ENCODE measurements around the gene PAPPA2.

The PAPPA2 gene

DNA sequence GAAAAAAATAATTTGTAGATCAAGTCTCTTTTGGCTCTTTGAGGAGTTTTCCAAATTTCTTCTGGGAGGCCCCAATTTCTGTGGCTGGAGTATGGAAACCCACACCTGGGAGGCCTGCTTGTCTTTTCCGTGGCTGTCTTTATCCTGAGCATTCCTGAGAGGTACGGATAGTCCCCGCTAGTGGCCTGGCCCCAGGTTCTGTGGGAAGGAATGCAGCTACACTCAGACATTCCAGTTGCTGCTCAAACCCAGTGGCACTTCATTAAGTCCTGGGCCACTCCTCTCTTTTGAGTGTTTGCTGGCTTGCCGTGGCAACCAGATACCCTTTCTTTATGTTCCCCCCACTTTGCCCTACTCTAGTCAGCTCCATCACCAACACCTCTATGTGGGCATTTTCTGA lies 391.1 kb downstream of the PAPPA2 start:
- TF ChIP-seq ZFX (IDR thresholded peaks at IDR 0.05): no peak
- TF ChIP-seq, protein P1, sequence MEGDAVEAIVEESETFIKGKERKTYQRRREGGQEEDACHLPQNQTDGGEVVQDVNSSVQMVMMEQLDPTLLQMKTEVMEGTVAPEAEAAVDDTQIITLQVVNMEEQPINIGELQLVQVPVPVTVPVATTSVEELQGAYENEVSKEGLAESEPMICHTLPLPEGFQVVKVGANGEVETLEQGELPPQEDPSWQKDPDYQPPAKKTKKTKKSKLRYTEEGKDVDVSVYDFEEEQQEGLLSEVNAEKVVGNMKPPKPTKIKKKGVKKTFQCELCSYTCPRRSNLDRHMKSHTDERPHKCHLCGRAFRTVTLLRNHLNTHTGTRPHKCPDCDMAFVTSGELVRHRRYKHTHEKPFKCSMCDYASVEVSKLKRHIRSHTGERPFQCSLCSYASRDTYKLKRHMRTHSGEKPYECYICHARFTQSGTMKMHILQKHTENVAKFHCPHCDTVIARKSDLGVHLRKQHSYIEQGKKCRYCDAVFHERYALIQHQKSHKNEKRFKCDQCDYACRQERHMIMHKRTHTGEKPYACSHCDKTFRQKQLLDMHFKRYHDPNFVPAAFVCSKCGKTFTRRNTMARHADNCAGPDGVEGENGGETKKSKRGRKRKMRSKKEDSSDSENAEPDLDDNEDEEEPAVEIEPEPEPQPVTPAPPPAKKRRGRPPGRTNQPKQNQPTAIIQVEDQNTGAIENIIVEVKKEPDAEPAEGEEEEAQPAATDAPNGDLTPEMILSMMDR (conservative IDR thresholded peaks at IDR 0.05): no peak
- no peak overlapping the region; the same call in 1 of the 2 replicates for H3K27ac ChIP-seq

DNA sequence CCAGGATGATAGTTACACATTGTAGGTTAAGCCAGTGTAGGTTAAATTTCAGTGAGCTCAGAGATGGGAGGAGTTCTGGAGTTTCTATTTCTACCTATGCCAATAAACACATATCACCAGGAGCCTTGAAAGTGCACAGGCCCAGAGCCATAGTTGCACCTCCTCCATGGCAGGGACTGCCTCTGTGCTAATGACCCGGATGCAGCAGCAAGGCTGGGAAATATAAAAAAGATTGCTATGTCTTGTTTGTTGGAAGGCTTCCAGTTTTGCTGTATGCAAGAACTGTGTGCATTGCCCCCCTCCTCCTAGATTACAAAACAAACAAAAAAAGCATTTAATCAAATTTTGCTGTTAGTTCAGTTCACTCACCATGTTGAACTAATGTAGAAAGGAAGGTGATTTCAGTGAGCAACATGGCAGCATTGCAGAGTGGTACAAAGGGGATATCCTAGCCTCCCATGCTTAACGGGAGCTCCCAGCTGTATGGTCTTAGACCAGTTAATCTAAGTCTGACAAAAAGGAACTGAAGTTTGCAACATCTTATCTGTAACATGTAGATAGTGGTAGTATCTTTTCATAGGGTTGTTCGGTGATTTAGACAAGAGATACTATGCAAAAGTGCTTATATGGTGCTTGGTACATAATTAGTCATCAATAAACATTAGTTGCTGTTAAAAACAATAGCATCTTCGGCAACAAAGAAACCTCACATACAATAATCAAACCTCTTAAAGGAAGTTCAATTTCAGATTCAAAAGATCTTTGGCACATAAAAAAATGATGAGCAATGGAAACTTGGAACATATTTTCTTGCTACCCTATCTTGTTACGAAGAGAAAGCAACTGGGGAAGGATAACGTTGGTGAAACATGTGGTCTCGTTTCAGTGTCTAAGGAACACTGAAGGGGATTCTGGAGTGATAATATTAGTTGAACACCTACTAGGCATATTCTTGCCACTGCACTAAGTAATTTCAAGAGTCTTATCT lies 392.1 kb downstream of the PAPPA2 start:
- H3K27ac ChIP-seq: peak overlapping the region; percentile 22; the same call in 1 of the 2 replicates
- no peak for TF ChIP-seq ZFX (IDR thresholded peaks at IDR 0.05)
- TF ChIP-seq, protein P1 (conservative IDR thresholded peaks at IDR 0.05): no peak

DNA sequence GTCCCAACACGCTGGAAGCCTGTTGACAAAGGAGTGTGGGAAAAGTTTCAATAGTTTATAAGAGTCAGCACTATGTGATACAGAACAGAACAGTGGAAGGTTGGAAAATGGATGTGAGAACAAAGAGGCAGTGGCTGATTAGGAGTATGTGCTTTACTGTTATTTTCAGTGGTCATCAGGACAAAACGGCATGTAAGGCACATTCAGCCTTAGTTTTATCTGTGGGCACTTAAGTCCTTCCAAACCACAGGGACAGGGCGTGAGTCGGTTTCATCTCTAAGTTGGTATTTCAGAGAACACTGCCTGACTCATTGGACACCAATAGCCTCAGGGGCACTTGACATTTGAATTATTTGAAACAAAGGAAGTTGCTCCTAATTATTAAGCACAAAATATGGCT lies 394.7 kb downstream of the PAPPA2 start:
- no peak overlapping the region for H3K27ac ChIP-seq
- TF ChIP-seq, protein P1 (conservative IDR thresholded peaks at IDR 0.05): no peak
- no peak for TF ChIP-seq ZFX (IDR thresholded peaks at IDR 0.05)

DNA sequence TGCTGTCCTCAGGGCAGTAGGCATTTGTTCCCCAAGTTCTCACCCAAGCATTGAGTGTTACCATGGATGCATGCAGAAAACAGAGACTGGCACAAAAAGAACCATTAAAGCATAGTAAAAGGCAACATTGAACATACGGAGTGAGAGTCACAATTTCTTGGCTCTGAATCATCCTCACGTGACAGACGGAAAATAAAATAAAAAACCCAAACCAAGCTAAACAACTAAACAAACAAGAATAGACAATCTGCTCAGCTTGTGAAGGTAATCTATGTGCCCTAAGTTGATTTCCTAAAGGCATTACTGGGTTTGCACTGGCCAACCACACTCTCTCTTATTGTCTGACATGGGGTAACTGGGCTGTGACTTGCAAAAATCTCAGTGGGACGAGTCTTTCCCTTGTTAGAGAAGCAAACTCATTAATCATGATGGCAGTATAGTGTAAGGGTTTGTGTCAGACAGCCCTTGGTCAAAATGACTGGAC lies 395.5 kb downstream of the PAPPA2 start:
- H3K27ac ChIP-seq: no peak overlapping the region
- TF ChIP-seq, protein P1 (conservative IDR thresholded peaks at IDR 0.05): no peak
- no peak for TF ChIP-seq ZFX (IDR thresholded peaks at IDR 0.05)

DNA sequence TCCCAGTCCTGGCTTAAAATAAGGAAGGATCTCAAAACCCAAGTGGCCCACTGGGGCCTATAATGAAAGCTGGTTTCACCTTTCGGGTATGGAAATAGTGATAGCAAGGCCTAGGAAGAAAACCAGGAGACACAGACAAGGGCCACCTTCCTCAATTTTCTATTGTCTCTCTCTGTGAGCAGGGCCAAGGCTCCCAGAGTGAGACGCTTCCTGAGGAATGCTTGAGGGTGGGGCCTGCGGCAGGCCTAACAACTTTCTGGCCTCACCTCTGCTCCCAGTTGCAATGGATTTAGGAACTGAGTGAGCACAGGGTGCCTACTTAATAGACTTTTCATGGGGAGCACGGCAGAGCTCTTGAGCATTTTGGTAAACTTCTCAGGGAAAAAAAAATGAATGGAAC lies 400.6 kb downstream of the PAPPA2 start:
- no peak overlapping the region for H3K27ac ChIP-seq
- no peak for TF ChIP-seq ZFX (IDR thresholded peaks at IDR 0.05)
- TF ChIP-seq, protein P1 (conservative IDR thresholded peaks at IDR 0.05): no peak

DNA sequence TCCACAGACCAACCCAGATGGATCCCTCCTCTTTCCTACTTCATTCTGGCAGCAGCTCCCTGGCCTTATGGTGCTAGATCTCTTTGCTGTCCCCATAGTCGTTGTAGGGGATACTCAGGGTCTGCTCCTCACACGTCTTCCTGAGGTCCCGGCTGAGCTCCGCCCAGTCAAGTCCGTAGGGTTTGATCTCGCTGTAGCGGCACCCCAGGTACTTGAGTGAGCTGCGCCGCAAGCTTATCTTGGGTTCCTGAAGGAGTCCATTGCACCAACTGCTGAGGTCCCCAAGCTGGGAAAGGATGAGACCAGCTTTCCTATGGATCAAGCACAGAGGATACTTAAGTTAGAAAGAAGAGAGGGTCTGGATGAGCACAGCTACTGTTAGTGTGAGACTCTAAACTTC lies 401.2 kb downstream of the PAPPA2 start:
- no peak overlapping the region for H3K27ac ChIP-seq
- no peak for TF ChIP-seq ZFX (IDR thresholded peaks at IDR 0.05)
- TF ChIP-seq, protein P1 (conservative IDR thresholded peaks at IDR 0.05): no peak

DNA sequence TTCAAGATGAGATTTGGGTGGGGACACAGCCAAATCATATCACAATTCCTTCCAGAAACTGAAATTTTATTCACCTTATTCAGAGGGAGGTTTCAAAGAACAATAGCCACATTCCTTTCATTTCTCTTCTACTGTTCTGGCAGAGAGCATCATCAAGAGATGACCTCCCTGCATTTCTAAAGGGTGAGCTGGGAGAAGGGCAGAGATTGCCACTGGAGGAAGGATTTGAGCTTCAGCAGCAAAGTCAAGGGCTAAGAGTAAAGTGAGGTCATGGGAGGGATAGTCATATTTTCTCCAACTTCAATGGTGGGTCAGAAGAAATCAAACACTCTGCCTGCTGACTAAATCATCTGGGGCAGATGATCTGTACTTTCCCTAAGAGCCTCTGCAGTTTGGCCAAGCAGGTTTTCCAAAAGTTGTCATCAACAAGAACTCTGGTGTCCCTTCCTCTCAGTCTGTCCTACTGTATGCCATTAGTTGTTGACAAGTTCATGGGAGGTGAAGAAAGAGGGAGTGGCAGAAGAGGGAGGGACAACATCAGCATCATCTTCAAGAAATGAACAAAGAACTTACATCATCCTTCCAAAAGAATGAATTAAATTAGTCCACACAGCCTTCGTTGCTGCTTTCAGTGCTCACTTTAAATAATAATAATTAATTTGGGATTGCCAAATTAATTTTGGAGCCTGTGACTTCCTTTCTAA lies 403.2 kb downstream of the PAPPA2 start:
- H3K27ac ChIP-seq: no peak overlapping the region
- TF ChIP-seq, protein P1 (conservative IDR thresholded peaks at IDR 0.05): no peak
- no peak for TF ChIP-seq ZFX (IDR thresholded peaks at IDR 0.05)
